HG03575 (cell line): ENCODE measurements around the gene TMEM63C.

Experiments
- ATAC-seq: cut with Tn5 transposase; IDR thresholded peaks from one replicate; pipeline ENCODE4 v1.9.1; 2021; ENCODE audit not compliant: unreplicated experiment, insufficient number of reproducible peaks, low FRiP score; ENCODE audit errors: extremely low read depth

TMEM63C gene

GRCh38 chr14:77186911-77187648, 5.5 kb downstream of the TMEM63C start:
- no peak for ATAC-seq

GRCh38 chr14:77187649-77188012, 6.0 kb downstream of the TMEM63C start:
- ATAC-seq: no peak

DNA sequence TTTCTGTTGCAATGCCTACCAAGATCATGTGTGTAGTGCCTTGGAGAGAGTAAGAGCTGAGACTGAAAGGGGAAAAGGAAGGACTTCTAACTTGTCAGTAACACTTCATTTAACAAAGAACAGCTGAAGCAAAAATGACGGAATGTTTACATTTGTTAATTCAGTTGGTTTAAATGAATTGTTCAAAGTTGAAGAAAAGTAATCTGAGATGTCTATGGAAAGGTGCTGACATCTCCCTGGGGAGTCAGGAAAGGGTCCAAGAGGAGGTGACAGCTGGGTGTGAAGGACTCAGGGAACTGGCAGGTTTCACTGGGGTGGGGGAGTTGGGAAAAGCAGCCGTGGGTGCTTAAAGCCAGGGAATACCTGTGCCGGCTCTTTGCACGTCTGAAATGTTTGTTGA, 7.9 kb downstream of the TMEM63C start:
- ATAC-seq: no peak

GRCh38 chr14:77190977-77191376, 9.4 kb downstream of the TMEM63C start:
- ATAC-seq: no peak

GRCh38 chr14:77194706-77195105, 13.1 kb downstream of the TMEM63C start:
- ATAC-seq: no peak

- ATAC-seq: no peak
These were observed 14.2 kb downstream of the TMEM63C start for GRCh38 chr14:77195766-77196165.

DNA sequence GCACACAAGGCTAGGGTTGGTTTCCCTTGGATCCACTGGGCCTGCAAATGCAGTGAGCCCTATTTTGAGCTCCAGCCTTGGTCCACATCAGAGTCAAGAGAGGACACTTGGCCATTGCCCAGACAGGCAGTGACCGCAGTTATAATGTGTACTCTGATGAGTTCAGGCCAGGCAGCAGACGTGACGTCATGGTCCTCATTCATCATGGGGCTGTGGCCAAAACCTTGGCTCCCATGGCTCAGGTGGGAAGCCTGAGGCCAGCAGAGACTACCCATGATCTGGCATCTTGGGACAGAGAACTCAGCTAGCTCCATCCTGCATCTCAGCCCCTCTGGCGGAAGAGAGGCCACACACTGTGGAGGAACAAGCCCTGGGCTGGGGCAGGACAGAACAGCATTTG, 16.4 kb downstream of the TMEM63C start:
- ATAC-seq: no peak

- no peak for ATAC-seq
These were observed 17.0 kb downstream of the TMEM63C start for GRCh38 chr14:77198561-77198960.

GRCh38 chr14:77199590-77199989, 18.0 kb downstream of the TMEM63C start:
- no peak for ATAC-seq

- ATAC-seq: no peak
These were observed 18.9 kb downstream of the TMEM63C start for GRCh38 chr14:77200406-77200985.

GRCh38 chr14:77201696-77202095, 20.1 kb downstream of the TMEM63C start:
- ATAC-seq: no peak

DNA sequence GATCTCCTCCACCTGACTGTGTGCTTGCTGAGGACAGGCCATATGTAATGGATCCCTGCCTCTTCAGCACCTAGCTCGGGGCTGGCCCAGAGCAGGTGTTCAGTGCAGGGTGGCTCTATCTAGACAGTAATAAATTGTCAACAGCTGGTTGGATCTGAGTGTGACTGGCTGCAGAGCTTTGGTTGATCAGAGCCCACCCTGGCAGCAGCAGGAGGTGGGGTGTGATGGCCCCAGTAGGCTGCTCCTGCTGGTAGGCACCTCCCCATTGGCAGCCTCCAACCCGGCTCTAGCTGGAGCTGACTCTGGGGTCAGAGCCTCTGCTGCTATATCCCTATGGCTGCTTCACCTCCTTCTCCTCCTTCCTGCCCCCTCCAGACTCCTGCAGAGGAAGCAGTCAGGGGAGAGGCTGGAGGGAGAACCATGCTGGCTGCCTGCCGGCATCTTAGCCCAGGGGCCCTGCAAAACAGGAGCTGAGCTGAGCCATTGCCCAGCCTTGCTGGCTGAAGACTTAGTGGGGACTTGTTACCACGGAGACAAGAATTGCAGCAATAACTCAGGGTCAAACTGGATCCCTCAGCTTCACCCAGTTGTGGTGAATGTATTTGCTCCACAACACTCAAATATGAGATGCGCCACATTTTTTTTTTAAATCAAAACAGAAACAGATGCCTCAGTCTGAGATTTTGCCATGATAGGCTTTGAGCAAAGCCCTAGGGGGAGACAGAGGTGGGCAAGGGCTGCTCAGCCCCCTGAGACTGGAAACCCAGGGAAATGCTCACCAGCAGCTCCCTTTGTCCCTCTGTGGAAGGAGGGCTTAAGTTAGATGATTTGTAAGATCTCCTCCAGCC, 22.2 kb downstream of the TMEM63C start:
- no peak for ATAC-seq

DNA sequence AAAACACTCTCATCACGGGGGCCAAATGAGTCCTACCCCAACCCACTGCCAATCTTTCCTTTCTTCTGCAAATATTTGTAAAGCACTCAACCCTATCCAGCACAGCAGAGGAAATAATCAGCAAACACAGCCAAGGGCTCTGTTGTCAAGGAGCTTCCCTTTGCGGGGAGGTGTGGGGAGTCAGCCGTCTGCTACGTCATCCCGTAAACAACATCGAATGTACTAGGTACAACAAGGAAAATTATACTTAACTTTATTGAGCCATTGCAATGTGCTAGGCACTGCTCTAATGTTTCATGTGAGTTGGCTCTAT, 22.8 kb downstream of the TMEM63C start:
- no peak for ATAC-seq

DNA sequence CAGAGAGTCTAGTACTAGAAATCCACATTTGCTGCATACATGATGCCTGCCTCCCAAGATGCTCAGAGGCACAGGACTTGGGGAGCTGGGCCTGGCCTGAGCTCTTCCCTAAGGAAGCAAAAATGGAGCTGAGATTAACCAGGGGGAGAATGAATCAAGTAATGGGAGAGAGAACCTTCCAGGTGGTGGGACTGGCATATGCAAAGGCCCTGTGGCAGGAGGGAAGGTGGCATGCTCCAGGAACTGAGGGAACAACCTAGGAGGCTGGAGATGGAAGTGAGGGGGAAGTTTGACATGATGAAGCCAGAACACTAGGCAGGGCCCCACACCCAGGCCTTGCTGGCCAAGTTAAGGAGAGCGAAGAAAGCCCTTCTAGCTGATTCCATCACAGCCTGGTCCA, 23.3 kb downstream of the TMEM63C start:
- ATAC-seq: no peak

DNA sequence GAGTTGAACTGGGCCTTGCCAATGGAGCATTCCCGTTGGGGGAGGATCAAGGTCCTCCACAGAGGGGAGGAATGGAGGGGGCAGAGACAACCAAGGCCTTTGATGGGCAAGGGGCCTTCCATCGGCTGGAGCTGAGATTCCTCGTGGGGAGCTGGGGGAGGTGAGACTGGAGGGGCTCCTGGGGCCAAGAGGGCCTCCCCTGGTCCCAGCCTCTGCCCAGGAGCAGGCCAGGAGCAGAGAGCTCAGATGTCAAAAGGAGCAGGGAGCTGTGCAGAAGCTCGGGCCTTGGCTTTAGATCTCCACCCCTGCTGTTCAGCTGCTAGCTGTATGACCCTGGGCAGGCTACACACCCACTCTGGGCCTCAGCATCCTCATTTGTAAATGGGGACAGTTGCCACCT, 24.0 kb downstream of the TMEM63C start:
- ATAC-seq: no peak

DNA sequence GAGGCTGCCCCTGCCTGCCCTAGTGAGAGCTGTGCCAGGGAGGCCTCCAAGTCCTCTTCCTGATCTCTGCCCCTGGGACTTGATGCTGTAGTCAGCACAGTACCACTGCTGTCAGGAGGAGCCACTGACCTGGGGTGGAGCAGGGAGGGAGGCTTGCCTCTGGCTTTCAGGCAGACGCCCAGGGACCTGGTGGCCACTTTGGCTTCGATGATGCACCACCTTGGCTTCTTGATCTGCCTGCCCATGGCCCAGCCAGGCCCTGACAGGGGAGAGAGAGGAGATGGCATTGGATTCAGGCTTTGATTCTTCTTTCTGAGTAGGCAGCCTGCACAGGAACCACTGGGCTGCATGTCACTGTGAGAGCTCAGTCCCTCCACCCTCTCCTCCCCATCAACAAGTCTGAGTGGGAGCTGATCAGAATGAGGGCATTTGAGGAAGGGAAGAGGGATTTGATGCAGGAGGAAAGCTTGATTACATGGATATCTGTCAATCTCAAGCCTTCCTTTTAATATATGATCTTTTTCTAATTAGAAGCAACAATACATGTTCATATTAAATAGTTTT, 24.7 kb downstream of the TMEM63C start:
- ATAC-seq: no peak

- ATAC-seq: no peak
These were observed 25.3 kb downstream of the TMEM63C start for GRCh38 chr14:77206877-77207389.

DNA sequence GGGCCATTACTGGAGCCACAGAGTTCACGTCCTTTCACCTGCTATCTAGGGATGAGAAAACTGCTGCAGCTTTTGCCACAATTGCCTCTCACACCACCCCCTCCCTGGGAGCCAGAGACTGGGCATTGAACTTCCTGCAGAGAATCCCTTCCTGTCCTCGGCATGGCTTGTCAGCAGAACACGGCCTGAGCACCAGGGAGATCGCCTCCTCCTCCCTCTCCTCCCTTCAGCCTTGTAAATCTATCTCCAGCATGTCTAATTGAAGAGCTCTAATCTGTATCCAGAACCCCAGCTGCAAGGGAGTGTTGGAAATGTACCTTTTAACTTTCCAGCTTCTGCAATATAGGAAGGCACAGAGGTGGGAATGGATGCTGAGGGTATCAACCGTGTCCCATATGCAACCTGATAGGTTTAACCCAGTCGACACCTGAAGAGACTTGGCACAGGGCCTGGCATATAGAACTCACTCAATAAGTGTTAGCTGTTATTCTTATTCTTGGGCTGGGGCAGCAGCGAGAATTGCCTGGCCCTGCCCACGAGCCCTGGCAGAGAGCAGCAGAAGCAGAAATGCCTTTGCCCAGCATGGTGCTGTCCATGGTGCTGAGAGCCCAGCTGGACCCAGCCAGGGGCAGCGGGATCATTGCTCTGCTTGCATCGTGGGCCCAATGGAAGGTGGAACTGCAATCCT, 26.8 kb downstream of the TMEM63C start:
- no peak for ATAC-seq

DNA sequence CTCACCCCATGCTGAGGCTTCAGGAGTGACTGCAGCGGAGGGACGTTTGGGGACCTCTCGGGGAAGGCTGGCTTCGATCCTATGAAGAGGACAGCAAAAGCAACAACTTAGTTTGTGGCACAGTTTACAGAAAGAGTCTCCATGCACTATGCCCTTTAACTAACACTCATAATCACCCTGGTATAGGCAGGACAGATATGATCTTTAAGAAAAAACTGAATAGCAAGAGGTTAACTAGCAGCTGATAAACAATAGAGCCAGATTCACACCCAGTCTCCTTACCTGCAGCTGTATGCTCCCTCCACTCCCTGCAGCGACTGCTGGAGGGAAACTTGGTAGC, 27.4 kb downstream of the TMEM63C start:
- ATAC-seq: no peak
